Activated CD4-positive, alpha-beta T cell treated with anti-CD3 and anti-CD28 coated beads for 36 hours (primary cell): ENCODE data around the gene ZNF524. TPM values are rescaled to one million over a fixed set of nuclear protein-coding genes. Genes with fewer than 3 reads are reported as not detected.
A peak's percentile ranks its signal among the peaks of the same experiment; 100 is the strongest.

ENCODE experiments used
- ATAC-seq: fragments of 200-7000 bp; cut with Tn5 transposase; one replicate; pipeline ENCODE4 v1.10.0; 2021; ENCODE audit warnings: mild to moderate bottlenecking, moderate library complexity
- CTCF ChIA-PET: fragments of 350-600 bp; sonication (Branson Sonifier 250); formaldehyde crosslinking; loops from one replicate; lab custom pipeline; 2021; ENCODE audit warnings: antibody characterized with exemption; lab: Charles Lee
- POLR2A ChIA-PET: fragments of 350-600 bp; sonication (Branson Sonifier 250); formaldehyde crosslinking; loops from one replicate; lab custom pipeline; 2021; ENCODE audit warnings: antibody characterized with exemption, inconsistent platforms; lab: Charles Lee
- DNase-seq: peaks from one replicate; pipeline ENCODE4 v3.0.0-alpha.2; 2020
- H3K27ac Mint-ChIP-seq: one replicate; pipeline ENCODE4 v1.8.0; 2021; ENCODE audit warnings: mixed read lengths
- H3K27me3 Mint-ChIP-seq: one replicate; pipeline ENCODE4 v1.8.0; 2021; ENCODE audit warnings: mixed read lengths
- H3K36me3 Mint-ChIP-seq: one replicate; pipeline ENCODE4 v1.8.0; 2021; ENCODE audit warnings: low read depth, mixed read lengths
- H3K4me1 Mint-ChIP-seq: one replicate; pipeline ENCODE4 v1.8.0; 2021; ENCODE audit warnings: mixed read lengths
- H3K4me3 Mint-ChIP-seq: one replicate; pipeline ENCODE4 v1.8.0; 2021; ENCODE audit warnings: mild to moderate bottlenecking, moderate library complexity, mixed read lengths
- H3K9me3 Mint-ChIP-seq: one replicate; pipeline ENCODE4 v1.8.0; 2021; ENCODE audit warnings: low read depth, mixed read lengths
- intact Hi-C, 2 experiments: fragments of 100-400 bp; cut with DNase I in 1 of 2; cut with micrococcal nuclease in 1 of 2; formaldehyde crosslinking; loops; one replicate each; pipeline versions ENCODE4 v1.14.2 to v1.15.1; 2022 to 2024; cut with DNase I, micrococcal nuclease
- total RNA-seq, 2 experiments: library from RNA; stranded (reverse); gene quantifications; one replicate each; pipeline ENCODE4 v1.2.3, GENCODE V29; 2021

The ZNF524 gene
- total RNA-seq, 2 experiments from 2014 or later = 16.2 to 18.6 TPM

GRCh38 chr19:55648585-55649267 lies 48.6 kb downstream of the ZNF524 start:
- Mint-ChIP-seq H3K27me3 (no peaks in the 10 kb centered on the region), H3K36me3 (peaks cover 29% of the 10 kb centered on the region)

GRCh38 chr19:55649268-55650125 lies 49.4 kb downstream of the ZNF524 start:
- no peak for DNase-seq
- intact Hi-C loops = loop anchor here in 1 of 2 experiments (5.0 to 10.0 kb wide), 2 partner anchors 1633 to 1785 kb away; partner anchors contain the start of genes MYADM and ZNF460
- ChIA-PET CTCF (interaction anchor here (0.8 to 1.8 kb wide), 3 partner anchors 14 to 43 kb away, joined by 3 to 8 read pairs (median 3); no protein-coding TSS in a partner anchor), POLR2A (no interaction called here)
- Mint-ChIP-seq H3K27ac (peak overlapping the region; percentile 4), H3K36me3 (peaks cover 23% of the 10 kb centered on the region), H3K4me1 (peaks cover 41% of the 10 kb centered on the region), H3K27me3 (no peaks in the 10 kb centered on the region), H3K9me3 (no peaks in the 10 kb centered on the region), H3K4me3 (peak overlapping the region; percentile 74)
- ATAC-seq = no peak

More at GRCh38 chr19:55648585-55649267, 48.6 kb downstream of the ZNF524 start:
- ChIA-PET POLR2A (no interaction called here), CTCF (interaction anchor here (1.0 to 1.8 kb wide), 3 partner anchors 8 to 43 kb away, joined by 3 to 8 read pairs (median 4); no protein-coding TSS in a partner anchor)
- peak overlapping the region; percentile 74 for H3K4me3 Mint-ChIP-seq
- H3K27ac Mint-ChIP-seq = peak overlapping the region; percentile 63
- no peak for ATAC-seq
- peaks cover 44% of the 10 kb centered on the region for H3K4me1 Mint-ChIP-seq
- H3K9me3 Mint-ChIP-seq = no peaks in the 10 kb centered on the region
- intact Hi-C loops = no loop called here
- no peak for DNase-seq

GRCh38 chr19:55650126-55650557 lies 50.1 kb downstream of the ZNF524 start:
- intact Hi-C loops = loop anchor here in 1 of 2 experiments (5.0 to 10.0 kb wide), 2 partner anchors 1632 to 1785 kb away; partner anchors contain the start of genes MYADM and ZNF460
- ChIA-PET CTCF (interaction anchor here (0.8 to 1.8 kb wide), 2 partner anchors 14 to 17 kb away, joined by 3 to 8 read pairs; no protein-coding TSS in a partner anchor), POLR2A (no interaction called here)
- ATAC-seq (no peak), DNase-seq (peak; percentile 63)
- H3K27ac Mint-ChIP-seq = no peak overlapping the region
- H3K9me3 Mint-ChIP-seq = no peaks in the 10 kb centered on the region
- H3K4me3 Mint-ChIP-seq = no peak overlapping the region
- no peaks in the 10 kb centered on the region for H3K27me3 Mint-ChIP-seq
- H3K4me1 Mint-ChIP-seq = peaks cover 38% of the 10 kb centered on the region
- H3K36me3 Mint-ChIP-seq = peaks cover 18% of the 10 kb centered on the region

GRCh38 chr19:55650602-55651230 lies 50.6 kb downstream of the ZNF524 start:
- no peaks in the 10 kb centered on the region for H3K9me3 Mint-ChIP-seq
- H3K4me1 Mint-ChIP-seq = peaks cover 32% of the 10 kb centered on the region
- ChIA-PET CTCF (interaction anchor here (0.8 to 1.8 kb wide), 2 partner anchors 15 to 18 kb away, joined by 3 to 8 read pairs; no protein-coding TSS in a partner anchor), POLR2A (no interaction called here)
- intact Hi-C loops = loop anchor here in 1 of 2 experiments (5.0 to 10.0 kb wide), 2 partner anchors 1632 to 1786 kb away; partner anchors contain the start of genes MYADM and ZNF460
- H3K27ac Mint-ChIP-seq = no peak overlapping the region
- H3K4me3 Mint-ChIP-seq = no peak overlapping the region
- peaks cover 15% of the 10 kb centered on the region for H3K36me3 Mint-ChIP-seq
- H3K27me3 Mint-ChIP-seq = no peaks in the 10 kb centered on the region
- DNase-seq (no peak), ATAC-seq (no peak)

GRCh38 chr19:55651236-55651635 lies 51.1 kb downstream of the ZNF524 start:
- intact Hi-C loops = loop anchor here in 1 of 2 experiments (5.0 to 10.0 kb wide), 2 partner anchors 1631 to 1786 kb away; partner anchors contain the start of genes MYADM and ZNF460
- peaks cover 19% of the 10 kb centered on the region for H3K36me3 Mint-ChIP-seq
- no peak overlapping the region for H3K27ac Mint-ChIP-seq
- no peak for DNase-seq
- H3K27me3 Mint-ChIP-seq = no peaks in the 10 kb centered on the region
- CTCF ChIA-PET = no interaction called here
- POLR2A ChIA-PET = no interaction called here
- no peaks in the 10 kb centered on the region for H3K9me3 Mint-ChIP-seq
- peaks cover 32% of the 10 kb centered on the region for H3K4me1 Mint-ChIP-seq
- H3K4me3 Mint-ChIP-seq = no peak overlapping the region
- no peak for ATAC-seq

GRCh38 chr19:55652311-55653128 lies 52.4 kb downstream of the ZNF524 start:
- Mint-ChIP-seq H3K27me3 (no peaks in the 10 kb centered on the region), H3K36me3 (peaks cover 24% of the 10 kb centered on the region), H3K4me1 (peaks cover 31% of the 10 kb centered on the region), H3K9me3 (no peaks in the 10 kb centered on the region), H3K4me3 (peak overlapping the region; percentile 86), H3K27ac (peak overlapping the region; percentile 25)
- DNase-seq = no peak
- no peak for ATAC-seq
- CTCF ChIA-PET = interaction anchor here (0.7 to 1.7 kb wide), 8 partner anchors 9 to 46 kb away, joined by 3 to 11 read pairs (median 5); partner anchors contain the start of gene ZNF581
- intact Hi-C loops = loop anchor here in 1 of 2 experiments (1.0 to 10.0 kb wide), 4 partner anchors 9 to 1788 kb away; partner anchors contain the start of genes MYADM, ZNF460 and ZNF581
- POLR2A ChIA-PET = interaction anchor here (0.6 kb wide), 1 partner anchor 14 kb away, joined by 3 read pairs; no protein-coding TSS in a partner anchor

Other genes with a start within 250 kb of the ZNF524 start
- gene COX6B2, start 245.6 kb upstream of the ZNF524 start, total RNA-seq = under 1 TPM; 0.14 to 0.30 TPM
- gene GARIN5B, start 237.0 kb upstream of the ZNF524 start, total RNA-seq = not detected
- gene IL11, start 229.8 kb upstream of the ZNF524 start, total RNA-seq = under 1 TPM; 0.09 to 0.18 TPM
- gene TMEM190, start 223.5 kb upstream of the ZNF524 start, total RNA-seq = not detected
- gene TMEM238, start 216.0 kb upstream of the ZNF524 start, total RNA-seq = 1 to 10 TPM; 5.9 to 6.3 TPM
- 1,000 to 10,000 TPM; 2,751 to 4,078 TPM for gene RPL28, start 214.4 kb upstream of the ZNF524 start, total RNA-seq
- 100 to 1,000 TPM; 228 to 342 TPM for gene UBE2S, start 192.5 kb upstream of the ZNF524 start, total RNA-seq
- gene SHISA7, start 157.0 kb upstream of the ZNF524 start, total RNA-seq = not detected
- 10 to 100 TPM; 24.3 to 28.0 TPM for gene ISOC2, start 138.6 kb upstream of the ZNF524 start, total RNA-seq
- not detected for gene C19orf85, start 135.5 kb upstream of the ZNF524 start, total RNA-seq
- 1 to 10 TPM; 5.6 to 6.8 TPM for gene ZNF628, start 123.7 kb upstream of the ZNF524 start, total RNA-seq
- gene NAT14, start 115.1 kb upstream of the ZNF524 start, total RNA-seq = 10 to 100 TPM in 1 of 2 experiments, 1 to 10 TPM in 1; 8.2 to 14.8 TPM
- under 1 TPM; 0.32 to 0.34 TPM for gene SSC5D, start 111.9 kb upstream of the ZNF524 start, total RNA-seq
- gene SBK2, start 63.2 kb upstream of the ZNF524 start, total RNA-seq = not detected
- gene SBK3, start 54.7 kb upstream of the ZNF524 start, total RNA-seq = not detected
- gene ZNF579, start 19.4 kb upstream of the ZNF524 start, total RNA-seq = 1 to 10 TPM; 7.2 to 7.5 TPM
- gene FIZ1, start 771 bp upstream of the ZNF524 start, total RNA-seq = 10 to 100 TPM; 13.6 to 14.7 TPM
- 10 to 100 TPM; 11.4 to 12.1 TPM for gene ZNF865, start 5.4 kb downstream of the ZNF524 start, total RNA-seq
- gene ZNF784, start 24.3 kb downstream of the ZNF524 start, total RNA-seq = 1 to 10 TPM; 3.2 to 4.3 TPM
- 10 to 100 TPM; 24.2 to 35.6 TPM for gene ZNF580, start 40.7 kb downstream of the ZNF524 start, total RNA-seq
- gene ZNF581, start 43.4 kb downstream of the ZNF524 start, total RNA-seq = 10 to 100 TPM; 18.9 to 26.9 TPM
- 1 to 10 TPM; 6.2 to 6.3 TPM for gene CCDC106, start 47.9 kb downstream of the ZNF524 start, total RNA-seq
- 100 to 1,000 TPM; 252 to 292 TPM for gene U2AF2, start 54.7 kb downstream of the ZNF524 start, total RNA-seq
- 10 to 100 TPM; 32.5 to 37.1 TPM for gene EPN1, start 74.9 kb downstream of the ZNF524 start, total RNA-seq
- not detected for gene NLRP9, start 138.1 kb downstream of the ZNF524 start, total RNA-seq
- gene RFPL4A, start 158.8 kb downstream of the ZNF524 start, total RNA-seq = not detected
- gene RFPL4AL1, start 168.8 kb downstream of the ZNF524 start, total RNA-seq = not detected
- gene NLRP11, start 231.7 kb downstream of the ZNF524 start, total RNA-seq = under 1 TPM; 0.05 TPM
- gene NLRP4, start 236.3 kb downstream of the ZNF524 start, total RNA-seq = not detected